WERI-Rb-1 (cell line): ENCODE results near the gene TENM3.

Source experiments
- DNase-seq: peaks from one replicate; pipeline ENCODE4 v3.0.0-alpha.2; 2020
- H3K27ac ChIP-seq: fragments of 250-450 bp; sonication (Bioruptor Pico); 2 replicates; pipeline ENCODE4 v1.5.1; 2020; ENCODE audit warnings: mild to moderate bottlenecking, moderate library complexity
- H3K27me3 ChIP-seq: fragments of 250-450 bp; sonication (Bioruptor Pico); 2 replicates; pipeline ENCODE4 v1.5.1; 2021; ENCODE audit warnings: mild to moderate bottlenecking, low read depth, moderate library complexity; ENCODE audit not compliant: insufficient read depth, severe bottlenecking
- H3K36me3 ChIP-seq: fragments of 250-450 bp; sonication (Bioruptor Pico); 2 replicates; pipeline ENCODE4 v1.5.1; 2020; ENCODE audit warnings: mild to moderate bottlenecking, moderate library complexity
- H3K4me3 ChIP-seq: 2 replicates; pipeline ENCODE4 v1.5.1; 2011; ENCODE audit warnings: low read depth, mild to moderate bottlenecking, control low read depth, low read length
- H3K9me3 ChIP-seq: fragments of 250-450 bp; sonication (Bioruptor Pico); 2 replicates; pipeline ENCODE4 v1.5.1; 2021; ENCODE audit warnings: mild to moderate bottlenecking, moderate library complexity; ENCODE audit not compliant: severe bottlenecking
- CTCF ChIP-seq: IDR thresholded peaks from 2 replicates; pipeline ENCODE4 v1.5.1; 2011; ENCODE audit warnings: low read depth, mild to moderate bottlenecking, control low read depth, inconsistent platforms, low read length

The TENM3 gene

DNA sequence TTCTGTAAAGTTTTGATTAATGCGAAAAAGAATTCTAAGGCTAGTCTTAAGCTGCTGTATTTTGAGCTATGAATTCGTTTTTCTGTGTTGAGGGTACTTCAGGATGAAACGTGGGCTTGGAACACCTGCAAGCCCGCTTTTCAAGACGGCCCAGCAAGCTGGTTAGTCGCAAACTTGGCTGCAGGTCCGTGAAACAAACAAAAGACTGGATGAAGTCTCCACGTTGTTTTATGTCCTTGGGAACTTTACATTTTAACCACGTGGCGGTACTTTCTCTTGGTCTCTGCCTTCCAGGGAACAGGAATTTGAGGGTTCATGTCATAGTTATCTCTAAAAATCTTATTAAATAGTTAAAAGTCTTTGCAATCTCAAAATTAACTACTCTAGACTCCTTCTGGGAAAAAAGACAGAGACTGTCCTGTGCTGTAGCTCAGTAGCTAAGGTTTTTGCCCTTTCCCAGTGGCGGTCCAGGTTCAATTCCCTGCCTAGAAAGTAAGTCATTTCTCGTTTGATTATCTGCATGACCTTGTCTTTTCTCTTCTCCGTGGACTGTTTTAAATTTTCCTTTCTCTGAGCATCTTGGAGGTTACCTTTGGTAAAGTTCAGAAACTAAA lies 21.0 kb downstream of the TENM3 start:
- H3K4me3 ChIP-seq = no peak overlapping the region
- DNase-seq = no peak
- H3K27ac ChIP-seq = no peak overlapping the region
- no peaks in the 10 kb centered on the region for H3K9me3 ChIP-seq
- no peaks in the 10 kb centered on the region for H3K27me3 ChIP-seq
- H3K36me3 ChIP-seq = no peaks in the 10 kb centered on the region
- no peak for TF ChIP-seq CTCF

DNA sequence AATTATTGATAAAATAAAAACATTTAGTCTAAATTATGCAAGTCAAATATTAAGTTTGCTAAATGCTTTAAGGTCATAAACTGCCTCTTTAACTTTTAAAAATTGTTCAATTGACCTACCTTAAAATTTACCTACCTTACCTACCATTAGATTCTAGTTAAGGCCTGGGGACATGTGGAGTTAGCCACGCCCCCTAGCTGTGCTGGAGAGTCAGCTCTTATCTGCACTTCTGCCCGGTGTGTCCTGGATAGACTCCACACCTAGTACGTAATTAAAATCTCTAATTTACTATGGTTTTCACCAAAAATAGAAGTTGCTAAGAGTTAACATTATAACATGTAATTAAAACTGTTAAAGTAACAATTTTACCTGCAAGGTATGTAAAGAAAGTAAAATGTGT lies 22.7 kb downstream of the TENM3 start:
- TF ChIP-seq CTCF = peak; percentile 28; the same call in 1 of the 2 replicates
- peak; percentile 34 for DNase-seq
- Histone ChIP-seq H3K36me3 (no peaks in the 10 kb centered on the region), H3K4me3 (no peak overlapping the region), H3K27ac (no peak overlapping the region), H3K9me3 (peaks cover 4% of the 10 kb centered on the region), H3K27me3 (no peaks in the 10 kb centered on the region)

DNA sequence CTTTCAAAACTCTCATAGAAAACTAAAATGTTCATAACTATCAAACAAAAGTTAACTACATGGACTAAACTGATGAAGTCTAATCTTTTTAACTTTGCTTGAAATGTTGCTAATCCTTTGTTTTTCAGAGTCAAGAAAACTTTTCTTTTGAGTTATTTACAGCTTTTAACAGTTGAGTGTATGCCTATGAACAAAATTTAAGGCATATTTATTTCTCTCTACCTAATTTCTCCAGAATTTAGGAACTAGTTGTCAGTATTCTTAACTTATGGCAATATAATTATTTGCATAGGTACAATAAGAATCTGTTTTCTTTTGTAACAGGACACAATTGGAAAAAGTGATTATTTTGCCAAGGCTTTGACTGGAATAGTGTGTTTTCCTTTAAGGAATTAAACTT lies 23.8 kb downstream of the TENM3 start:
- H3K4me3 ChIP-seq = no peak overlapping the region
- no peak for DNase-seq
- no peaks in the 10 kb centered on the region for H3K27me3 ChIP-seq
- peaks cover 4% of the 10 kb centered on the region for H3K9me3 ChIP-seq
- H3K36me3 ChIP-seq = no peaks in the 10 kb centered on the region
- H3K27ac ChIP-seq = no peak overlapping the region
- no peak for TF ChIP-seq CTCF

DNA sequence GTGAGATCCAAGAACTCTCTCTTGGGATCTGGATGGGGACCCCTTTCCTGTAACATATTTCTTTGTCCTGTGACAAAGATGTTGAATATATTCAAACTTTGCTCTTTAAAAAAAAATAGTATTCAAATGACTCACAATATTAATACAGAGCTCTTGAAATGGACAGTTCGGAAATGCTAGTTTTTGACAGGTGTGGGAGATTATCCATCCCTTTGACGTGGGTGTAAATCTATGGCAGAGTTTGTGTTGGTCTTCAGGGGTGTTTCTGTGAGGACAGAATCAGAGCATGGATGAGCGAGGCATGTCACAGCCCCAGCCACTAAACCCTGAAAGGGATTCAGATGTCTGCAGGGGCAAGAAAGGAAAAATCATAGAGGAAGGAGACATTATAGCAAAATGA lies 25.8 kb downstream of the TENM3 start:
- peaks cover 4% of the 10 kb centered on the region for H3K9me3 ChIP-seq

GRCh38 chr4:182271731-182272130 lies 28.5 kb downstream of the TENM3 start:
- H3K27ac ChIP-seq = no peak overlapping the region
- no peak for TF ChIP-seq CTCF
- H3K4me3 ChIP-seq = no peak overlapping the region; the same call in 1 of the 2 replicates
- peaks cover 4% of the 10 kb centered on the region for H3K9me3 ChIP-seq
- H3K36me3 ChIP-seq = no peaks in the 10 kb centered on the region
- H3K27me3 ChIP-seq = no peaks in the 10 kb centered on the region
- peak; percentile 90 for DNase-seq

More for the DNA sequence above, 25.8 kb downstream of the TENM3 start:
- no peak for DNase-seq
- Histone ChIP-seq H3K36me3 (no peaks in the 10 kb centered on the region), H3K27ac (no peak overlapping the region), H3K27me3 (no peaks in the 10 kb centered on the region), H3K4me3 (no peak overlapping the region)
- no peak for TF ChIP-seq CTCF

- no peak overlapping the region; the same call in 1 of the 2 replicates for H3K27ac ChIP-seq
- TF ChIP-seq CTCF = no peak
- no peak for DNase-seq
Observed at GRCh38 chr4:182272151-182272550, 28.9 kb downstream of the TENM3 start.

More at GRCh38 chr4:182272151-182272550, 28.9 kb downstream of the TENM3 start:
- no peaks in the 10 kb centered on the region for H3K36me3 ChIP-seq
- no peaks in the 10 kb centered on the region for H3K27me3 ChIP-seq
- no peak overlapping the region; the same call in 1 of the 2 replicates for H3K4me3 ChIP-seq
- H3K9me3 ChIP-seq = peaks cover 4% of the 10 kb centered on the region
